Activated CD8-positive, alpha-beta memory T cell treated with anti-CD3 and anti-CD28 coated beads, Interleukin-2, amount 10 ng/mL, durations not matched to agents 7 days and 5 days (primary cell): ENCODE results near the gene TCEANC. TPM values are rescaled to one million over a fixed set of nuclear protein-coding genes. Genes with fewer than 3 reads are reported as not detected.
A peak's percentile ranks its signal among the peaks of the same experiment; 100 is the strongest.

ENCODE experiments used
- ATAC-seq: fragments of 150-1000 bp; cut with Tn5 transposase; one replicate; pipeline ENCODE4 v1.10.0; 2021; ENCODE audit warnings: moderate library complexity
- CTCF ChIA-PET: fragments of 350-600 bp; sonication (Branson Sonifier 250); formaldehyde crosslinking; loops from one replicate; lab custom pipeline; 2021; ENCODE audit warnings: antibody characterized with exemption; lab: Charles Lee
- DNase-seq: peaks from one replicate; pipeline ENCODE4 v3.0.0-alpha.2; 2020
- H3K27ac Mint-ChIP-seq: one replicate; pipeline ENCODE4 v1.8.0; 2021; ENCODE audit warnings: mild to moderate bottlenecking, mixed read lengths
- H3K27me3 Mint-ChIP-seq: one replicate; pipeline ENCODE4 v1.8.0; 2021; ENCODE audit warnings: mixed read lengths
- H3K36me3 Mint-ChIP-seq: one replicate; pipeline ENCODE4 v1.8.0; 2021; ENCODE audit warnings: mild to moderate bottlenecking, mixed read lengths
- H3K4me1 Mint-ChIP-seq: one replicate; pipeline ENCODE4 v1.8.0; 2021; ENCODE audit warnings: mixed read lengths
- H3K4me3 Mint-ChIP-seq: one replicate; pipeline ENCODE4 v1.8.0; 2021; ENCODE audit warnings: mild to moderate bottlenecking, moderate library complexity, mixed read lengths
- H3K9me3 Mint-ChIP-seq: one replicate; pipeline ENCODE4 v1.8.0; 2022; ENCODE audit warnings: low read depth, mixed read lengths
- total RNA-seq, 2 experiments: library from RNA; stranded (reverse); gene quantifications; one replicate each; pipeline ENCODE4 v1.2.3, GENCODE V29; 2021

TCEANC gene
- total RNA-seq, 2 experiments from 2014 or later = 4.7 to 5.1 TPM

- no peaks in the 10 kb centered on the region for H3K27me3 Mint-ChIP-seq
- CTCF ChIA-PET = interaction anchor here (0.7 to 1.7 kb wide), 2 partner anchors 48 to 51 kb away, joined by 3 read pairs; no protein-coding TSS in a partner anchor
- H3K9me3 Mint-ChIP-seq = no peaks in the 10 kb centered on the region
- H3K4me3 Mint-ChIP-seq = no peak overlapping the region
- peaks cover 59% of the 10 kb centered on the region for H3K4me1 Mint-ChIP-seq
- no peak for DNase-seq
- no peak overlapping the region for H3K27ac Mint-ChIP-seq
- no peak for ATAC-seq
- H3K36me3 Mint-ChIP-seq = peaks cover 12% of the 10 kb centered on the region
Measured at GRCh38 chrX:13698432-13698831, 45.5 kb downstream of the TCEANC start.

- CTCF ChIA-PET = interaction anchor here (1.7 kb wide), 1 partner anchor 50 kb away, joined by 3 read pairs; no protein-coding TSS in a partner anchor
- peak; percentile 55 for ATAC-seq
- peak overlapping the region; percentile 10 for H3K27ac Mint-ChIP-seq
Measured at GRCh38 chrX:13699183-13699826, 46.4 kb downstream of the TCEANC start.

GRCh38 chrX:13700380-13700779 lies 47.4 kb downstream of the TCEANC start:
- H3K9me3 Mint-ChIP-seq = no peaks in the 10 kb centered on the region
- DNase-seq (no peak), ATAC-seq (no peak)
- peaks cover 9% of the 10 kb centered on the region for H3K36me3 Mint-ChIP-seq
- H3K27ac Mint-ChIP-seq = no peak overlapping the region
- CTCF ChIA-PET = interaction anchor here (0.6 kb wide), 1 partner anchor 48 kb away, joined by 3 read pairs; no protein-coding TSS in a partner anchor
- H3K4me3 Mint-ChIP-seq = no peak overlapping the region
- H3K27me3 Mint-ChIP-seq = no peaks in the 10 kb centered on the region
- peaks cover 50% of the 10 kb centered on the region for H3K4me1 Mint-ChIP-seq

More at GRCh38 chrX:13699183-13699826, 46.4 kb downstream of the TCEANC start:
- Mint-ChIP-seq H3K36me3 (peaks cover 12% of the 10 kb centered on the region), H3K9me3 (no peaks in the 10 kb centered on the region), H3K27me3 (no peaks in the 10 kb centered on the region), H3K4me1 (peaks cover 59% of the 10 kb centered on the region), H3K4me3 (no peak overlapping the region)
- no peak for DNase-seq

GRCh38 chrX:13702111-13702789 lies 49.3 kb downstream of the TCEANC start:
- peaks cover 11% of the 10 kb centered on the region for H3K36me3 Mint-ChIP-seq
- no peaks in the 10 kb centered on the region for H3K9me3 Mint-ChIP-seq
- H3K27ac Mint-ChIP-seq = peak overlapping the region; percentile 37
- H3K4me1 Mint-ChIP-seq = peaks cover 44% of the 10 kb centered on the region
- H3K27me3 Mint-ChIP-seq = no peaks in the 10 kb centered on the region
- H3K4me3 Mint-ChIP-seq = no peak overlapping the region
- CTCF ChIA-PET = no interaction called here
- ATAC-seq (no peak), DNase-seq (no peak)

- Mint-ChIP-seq H3K27ac (no peak overlapping the region), H3K36me3 (peaks cover 15% of the 10 kb centered on the region), H3K9me3 (no peaks in the 10 kb centered on the region), H3K4me1 (peaks cover 39% of the 10 kb centered on the region), H3K27me3 (no peaks in the 10 kb centered on the region), H3K4me3 (no peak overlapping the region)
- no peak for DNase-seq
- ATAC-seq = no peak
- CTCF ChIA-PET = no interaction called here
Measured at GRCh38 chrX:13703135-13703534, 50.2 kb downstream of the TCEANC start.

- Mint-ChIP-seq H3K4me1 (peaks cover 39% of the 10 kb centered on the region), H3K36me3 (peaks cover 20% of the 10 kb centered on the region), H3K9me3 (no peaks in the 10 kb centered on the region), H3K27me3 (no peaks in the 10 kb centered on the region), H3K27ac (no peak overlapping the region), H3K4me3 (no peak overlapping the region)
- ATAC-seq (no peak), DNase-seq (no peak)
- CTCF ChIA-PET = no interaction called here
Measured at GRCh38 chrX:13703589-13703988, 50.6 kb downstream of the TCEANC start.

- DNase-seq (no peak), ATAC-seq (no peak)
- peaks cover 46% of the 10 kb centered on the region for H3K36me3 Mint-ChIP-seq
- H3K9me3 Mint-ChIP-seq = no peaks in the 10 kb centered on the region
- H3K27ac Mint-ChIP-seq = peak overlapping the region; percentile 16
- CTCF ChIA-PET = no interaction called here
- no peak overlapping the region for H3K4me3 Mint-ChIP-seq
- H3K27me3 Mint-ChIP-seq = no peaks in the 10 kb centered on the region
- H3K4me1 Mint-ChIP-seq = no peaks in the 10 kb centered on the region
Measured at GRCh38 chrX:13711141-13711540, 58.2 kb downstream of the TCEANC start.

Other genes with a start within 250 kb of the TCEANC start
- gene EGFL6, start 83.5 kb upstream of the TCEANC start, total RNA-seq = 10 to 100 TPM in 1 of 2 experiments, 1 to 10 TPM in 1; 5.7 to 18.7 TPM
- gene RAB9A, start 36.0 kb downstream of the TCEANC start, total RNA-seq = 10 to 100 TPM; 13.7 to 20.3 TPM
- gene TRAPPC2, start 81.5 kb downstream of the TCEANC start, total RNA-seq = 10 to 100 TPM; 18.4 to 19.1 TPM
- gene OFD1, start 81.6 kb downstream of the TCEANC start, total RNA-seq = 10 to 100 TPM; 32.3 to 45.8 TPM
- gene GPM6B, start 164.0 kb downstream of the TCEANC start, total RNA-seq = not detected